MM.1S (cell line): Measurements from ENCODE around the gene DLG4.

Experiments
- EZH2 ChIP-seq: fragments of 300-600 bp; sonication (generic); optimal IDR thresholded peaks from 2 replicates; pipeline ENCODE3; 2017; ENCODE audit warnings: low read depth, mild to moderate bottlenecking, antibody characterized with exemption, low read length, mixed read lengths
- TF ChIP-seq, protein P1 (sequence below): fragments of 300-600 bp; sonication (generic); IDR thresholded peaks from 2 replicates; pipeline ENCODE4 v1.5.1; 2016; ENCODE audit warnings: antibody characterized with exemption, low read length, mixed read lengths

DNA sequence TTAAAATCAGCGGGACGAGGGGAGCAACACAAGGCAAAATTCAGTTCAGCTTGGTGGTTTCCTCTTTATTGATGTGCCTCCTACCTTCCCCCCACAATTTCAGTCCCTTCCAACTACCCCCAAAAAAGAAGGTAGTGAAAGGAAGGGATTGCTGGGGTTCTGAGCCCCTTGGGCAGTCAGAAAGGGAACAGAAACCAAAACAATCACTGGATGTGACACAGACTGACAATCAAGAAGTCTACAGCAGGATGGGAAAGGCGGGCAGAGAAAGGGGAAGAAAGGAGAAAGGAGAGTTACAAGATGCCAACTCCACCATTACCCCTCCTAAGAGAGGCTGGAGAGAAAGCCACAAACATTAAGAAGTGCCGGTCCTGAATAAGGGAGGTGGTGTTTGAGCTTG lies 20.7 kb upstream of the DLG4 start:
- TF ChIP-seq, protein P1, sequence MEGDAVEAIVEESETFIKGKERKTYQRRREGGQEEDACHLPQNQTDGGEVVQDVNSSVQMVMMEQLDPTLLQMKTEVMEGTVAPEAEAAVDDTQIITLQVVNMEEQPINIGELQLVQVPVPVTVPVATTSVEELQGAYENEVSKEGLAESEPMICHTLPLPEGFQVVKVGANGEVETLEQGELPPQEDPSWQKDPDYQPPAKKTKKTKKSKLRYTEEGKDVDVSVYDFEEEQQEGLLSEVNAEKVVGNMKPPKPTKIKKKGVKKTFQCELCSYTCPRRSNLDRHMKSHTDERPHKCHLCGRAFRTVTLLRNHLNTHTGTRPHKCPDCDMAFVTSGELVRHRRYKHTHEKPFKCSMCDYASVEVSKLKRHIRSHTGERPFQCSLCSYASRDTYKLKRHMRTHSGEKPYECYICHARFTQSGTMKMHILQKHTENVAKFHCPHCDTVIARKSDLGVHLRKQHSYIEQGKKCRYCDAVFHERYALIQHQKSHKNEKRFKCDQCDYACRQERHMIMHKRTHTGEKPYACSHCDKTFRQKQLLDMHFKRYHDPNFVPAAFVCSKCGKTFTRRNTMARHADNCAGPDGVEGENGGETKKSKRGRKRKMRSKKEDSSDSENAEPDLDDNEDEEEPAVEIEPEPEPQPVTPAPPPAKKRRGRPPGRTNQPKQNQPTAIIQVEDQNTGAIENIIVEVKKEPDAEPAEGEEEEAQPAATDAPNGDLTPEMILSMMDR = no peak
- TF ChIP-seq EZH2 = no peak
